PC-3 (cell line): ENCODE results near the gene ACTN1.

Experiments used
- EZH2 ChIP-seq: fragments of 300-600 bp; sonication (generic); IDR thresholded peaks from one replicate; pipeline ENCODE4 v1.6.1; 2017; ENCODE audit warnings: antibody characterized with exemption, mild to moderate bottlenecking, low read length; ENCODE audit not compliant: unreplicated experiment
- TF ChIP-seq, protein P1 (sequence below): fragments of 300-600 bp; sonication (generic); conservative IDR thresholded peaks from 2 replicates; pipeline ENCODE4 v1.5.1; 2017; ENCODE audit warnings: antibody characterized with exemption, low read depth, mild to moderate bottlenecking, low read length

- TF ChIP-seq, protein P1, sequence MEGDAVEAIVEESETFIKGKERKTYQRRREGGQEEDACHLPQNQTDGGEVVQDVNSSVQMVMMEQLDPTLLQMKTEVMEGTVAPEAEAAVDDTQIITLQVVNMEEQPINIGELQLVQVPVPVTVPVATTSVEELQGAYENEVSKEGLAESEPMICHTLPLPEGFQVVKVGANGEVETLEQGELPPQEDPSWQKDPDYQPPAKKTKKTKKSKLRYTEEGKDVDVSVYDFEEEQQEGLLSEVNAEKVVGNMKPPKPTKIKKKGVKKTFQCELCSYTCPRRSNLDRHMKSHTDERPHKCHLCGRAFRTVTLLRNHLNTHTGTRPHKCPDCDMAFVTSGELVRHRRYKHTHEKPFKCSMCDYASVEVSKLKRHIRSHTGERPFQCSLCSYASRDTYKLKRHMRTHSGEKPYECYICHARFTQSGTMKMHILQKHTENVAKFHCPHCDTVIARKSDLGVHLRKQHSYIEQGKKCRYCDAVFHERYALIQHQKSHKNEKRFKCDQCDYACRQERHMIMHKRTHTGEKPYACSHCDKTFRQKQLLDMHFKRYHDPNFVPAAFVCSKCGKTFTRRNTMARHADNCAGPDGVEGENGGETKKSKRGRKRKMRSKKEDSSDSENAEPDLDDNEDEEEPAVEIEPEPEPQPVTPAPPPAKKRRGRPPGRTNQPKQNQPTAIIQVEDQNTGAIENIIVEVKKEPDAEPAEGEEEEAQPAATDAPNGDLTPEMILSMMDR: no peak
- no peak for TF ChIP-seq EZH2
These were observed 73.8 kb downstream of the ACTN1 start for GRCh38 chr14:68905107-68905895.
